LNCAP (cell line): ENCODE measurements around the gene KAZALD1.

Experiments
- TF ChIP-seq, protein P1 (sequence below): fragments of 450-650 bp; IDR thresholded peaks from 2 replicates; pipeline ENCODE4 v1.5.1; 2017; ENCODE audit warnings: mild to moderate bottlenecking

The KAZALD1 gene

GRCh38 chr10:101099901-101100300 is 38.1 kb downstream of the KAZALD1 start:
- TF ChIP-seq, protein P1, sequence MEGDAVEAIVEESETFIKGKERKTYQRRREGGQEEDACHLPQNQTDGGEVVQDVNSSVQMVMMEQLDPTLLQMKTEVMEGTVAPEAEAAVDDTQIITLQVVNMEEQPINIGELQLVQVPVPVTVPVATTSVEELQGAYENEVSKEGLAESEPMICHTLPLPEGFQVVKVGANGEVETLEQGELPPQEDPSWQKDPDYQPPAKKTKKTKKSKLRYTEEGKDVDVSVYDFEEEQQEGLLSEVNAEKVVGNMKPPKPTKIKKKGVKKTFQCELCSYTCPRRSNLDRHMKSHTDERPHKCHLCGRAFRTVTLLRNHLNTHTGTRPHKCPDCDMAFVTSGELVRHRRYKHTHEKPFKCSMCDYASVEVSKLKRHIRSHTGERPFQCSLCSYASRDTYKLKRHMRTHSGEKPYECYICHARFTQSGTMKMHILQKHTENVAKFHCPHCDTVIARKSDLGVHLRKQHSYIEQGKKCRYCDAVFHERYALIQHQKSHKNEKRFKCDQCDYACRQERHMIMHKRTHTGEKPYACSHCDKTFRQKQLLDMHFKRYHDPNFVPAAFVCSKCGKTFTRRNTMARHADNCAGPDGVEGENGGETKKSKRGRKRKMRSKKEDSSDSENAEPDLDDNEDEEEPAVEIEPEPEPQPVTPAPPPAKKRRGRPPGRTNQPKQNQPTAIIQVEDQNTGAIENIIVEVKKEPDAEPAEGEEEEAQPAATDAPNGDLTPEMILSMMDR = no peak

- TF ChIP-seq, protein P1 = no peak
Observed at GRCh38 chr10:101101372-101101881, 39.6 kb downstream of the KAZALD1 start.

- TF ChIP-seq, protein P1 = no peak
Observed at GRCh38 chr10:101103430-101103829, 41.6 kb downstream of the KAZALD1 start.

DNA sequence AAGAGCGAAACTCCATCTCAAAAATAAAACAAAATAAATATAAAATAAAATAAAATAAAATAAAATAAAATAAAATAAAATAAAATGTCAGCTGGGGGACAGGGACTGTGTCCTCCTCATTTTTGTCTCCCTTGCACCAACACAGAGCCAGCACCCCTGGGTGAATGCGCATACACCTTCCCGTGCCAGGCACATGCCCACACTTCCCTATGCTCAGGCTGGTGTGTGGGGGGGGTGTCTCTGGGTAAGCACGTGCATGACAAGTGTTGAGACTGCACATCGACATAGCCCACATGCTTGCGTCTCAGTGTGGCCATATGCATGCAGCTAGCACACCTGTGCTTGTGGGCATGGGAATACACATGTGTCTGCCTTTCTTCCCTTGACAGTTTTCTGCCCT is 44.6 kb downstream of the KAZALD1 start:
- TF ChIP-seq, protein P1 = no peak

- TF ChIP-seq, protein P1 = no peak
Observed at GRCh38 chr10:101107771-101108170, 46.0 kb downstream of the KAZALD1 start.

DNA sequence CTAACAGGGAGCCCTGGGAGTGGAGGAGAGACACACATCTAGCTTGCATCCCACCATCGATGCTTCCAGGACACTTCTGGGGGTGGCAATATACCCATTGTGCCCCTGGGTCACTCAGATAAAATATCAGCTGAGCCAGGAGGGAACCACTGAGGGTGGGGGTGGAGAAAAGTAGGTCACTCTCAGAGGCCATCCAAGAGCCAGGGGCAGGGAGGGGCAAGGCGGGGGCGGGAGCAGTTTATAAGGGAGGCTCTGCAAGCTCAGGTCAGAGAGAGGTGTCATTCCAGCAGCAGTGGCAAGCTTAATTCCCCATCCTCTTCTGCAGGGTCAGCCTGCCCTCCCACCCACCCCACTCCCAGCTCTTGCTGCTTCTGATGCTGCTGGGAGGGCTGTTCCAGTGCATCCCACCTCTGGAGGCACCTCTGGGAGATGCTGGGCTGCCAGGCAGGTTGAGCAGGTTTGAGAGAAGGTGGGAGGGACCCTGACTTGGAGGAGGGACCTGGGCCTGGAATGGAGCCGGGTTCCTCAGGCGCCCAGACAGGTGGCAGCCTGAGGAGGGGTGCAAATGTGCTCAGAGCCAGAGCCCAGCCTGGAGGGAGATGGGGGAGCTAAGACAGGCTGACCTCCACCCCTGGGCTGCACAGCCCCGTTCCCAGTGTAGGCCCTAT is 49.2 kb downstream of the KAZALD1 start:
- TF ChIP-seq, protein P1 = no peak

DNA sequence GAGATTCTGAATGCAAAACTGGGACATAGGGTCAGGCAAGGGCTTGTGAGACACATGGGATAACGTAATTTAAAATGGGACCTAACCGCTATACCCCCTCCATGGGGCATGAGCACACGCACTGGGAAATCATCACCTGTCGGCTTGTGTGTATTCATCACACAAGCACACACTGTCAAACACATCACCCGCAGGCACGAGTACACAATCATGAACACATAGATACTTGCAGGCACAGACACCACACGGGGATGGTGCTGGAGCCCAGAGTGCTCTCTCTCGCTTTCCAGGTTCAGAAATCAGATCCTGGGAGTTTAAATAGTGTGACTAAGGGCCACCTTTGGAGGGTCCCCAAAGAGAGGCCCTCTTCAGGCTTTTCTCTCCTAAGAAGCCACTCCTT is 49.8 kb downstream of the KAZALD1 start:
- TF ChIP-seq, protein P1 = no peak
